Measurements from ENCODE around the gene STAT5B. TPM values are rescaled to one million over a fixed set of nuclear protein-coding genes. Genes with fewer than 3 reads are reported as not detected.

Gene STAT5B
- total and polyA plus RNA-seq, 2 donors (not counting 1 experiment from before 2014, with no cell fraction given), result 24.4 to 29.6 TPM

DNA sequence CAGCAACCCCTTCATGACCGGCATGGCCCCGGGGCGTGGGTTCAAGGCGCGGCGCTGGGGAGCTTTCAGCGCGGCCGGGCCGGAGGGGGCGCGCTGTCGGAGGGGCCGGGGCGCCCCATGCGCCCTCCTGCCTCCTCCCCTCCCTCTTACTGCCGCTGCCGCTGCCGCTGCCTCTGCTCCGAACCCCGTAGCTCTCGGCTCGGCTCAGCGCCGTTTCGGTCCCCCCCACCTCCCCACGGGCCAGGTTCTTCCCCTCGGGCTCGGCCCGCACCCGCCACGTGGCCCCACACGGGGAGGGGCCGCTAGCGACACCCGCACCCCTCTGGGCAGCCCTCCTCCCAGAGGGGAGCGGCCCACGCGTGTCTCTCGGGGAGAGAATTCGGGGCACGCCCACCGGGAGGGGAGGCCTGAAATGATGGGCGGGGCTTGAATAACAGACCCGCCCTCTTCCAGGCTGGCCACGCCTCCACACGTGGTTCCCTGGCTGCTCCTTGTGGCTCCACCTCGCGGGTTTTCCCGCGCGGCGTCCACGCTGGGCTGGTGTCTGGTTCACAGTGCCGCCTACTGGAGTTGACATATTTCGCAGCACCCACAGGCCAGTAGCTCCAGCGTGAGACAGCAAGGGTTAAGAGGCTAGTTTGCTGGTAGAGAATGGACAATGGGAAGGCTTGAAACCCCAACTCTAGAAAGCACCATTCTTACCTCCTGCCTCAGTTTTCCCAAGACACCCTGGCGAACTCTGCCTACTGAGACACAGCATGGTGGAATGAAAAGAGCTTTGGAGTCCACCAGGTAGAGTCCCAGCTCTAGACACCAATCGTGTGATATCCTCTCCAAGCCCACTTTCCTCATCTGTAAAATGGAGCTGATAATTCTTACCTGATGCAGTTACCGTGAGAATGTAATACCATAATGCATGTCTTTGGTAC is 95.0 kb downstream of the STAT5B start, which contains the start of gene KCNH4:
Gene KCNH4, minus strand, starts transcription at position 221 of the 929 bp plus-strand sequence. Its CDS starts 197 bp downstream, at position 24.
- peak; percentile 41 to 70 for DNase-seq (ENCODE audit: low read depth in 2 of 2)
- peaks cover 7% of the 10 kb centered on the region for H3K4me1 ChIP-seq (ENCODE audit: control insufficient read depth, extremely low read depth, insufficient read depth, low read length)

GRCh38 chr17:42180411-42180921 is 95.7 kb downstream of the STAT5B start:
- Histone ChIP-seq H3K79me2 (ENCODE audit: control insufficient read depth, insufficient read depth, low read length) (no peaks in the 10 kb centered on the region), H3K9me3 (ENCODE audit: control insufficient read depth, insufficient read depth, low read depth, low read length) (no peaks in the 10 kb centered on the region), H3K27me3 (ENCODE audit: control insufficient read depth, insufficient read depth, low read length) (peaks cover 25% of the 10 kb centered on the region), H3K4me2 (ENCODE audit: extremely low read depth, insufficient read depth, low read length) (no peak overlapping the region), H3K4me1 (ENCODE audit: control insufficient read depth, extremely low read depth, insufficient read depth, low read length) (peaks cover 7% of the 10 kb centered on the region), H4K20me1 (ENCODE audit: control insufficient read depth, extremely low read depth, insufficient read depth, low read length) (no peaks in the 10 kb centered on the region), H3K36me3 (ENCODE audit: control insufficient read depth, insufficient read depth, low read length) (no peaks in the 10 kb centered on the region), H3K4me3 (replicated peaks in 1 of 4; ENCODE audit: control extremely low read depth in 1 of 4, insufficient read depth in 1 of 4, low read depth in 3 of 4, low read length in 4 of 4) (peak overlapping the region in 1 of 4 experiments; percentile 37), H3K27ac (ENCODE audit: insufficient read depth, low read length) (no peak overlapping the region), H3K9ac (ENCODE audit: insufficient read depth, low read length) (no peak overlapping the region), H2AFZ (ENCODE audit: low read length) (no peak overlapping the region)
- TF ChIP-seq EZH2 (IDR thresholded peaks at IDR 0.05; ENCODE audit: low read length, missing control alignments) (peak; percentile 81), CTCF (conservative IDR thresholded peaks at IDR 0.05 in 1 of 2, IDR thresholded peaks at IDR 0.05 in 1 of 2; ENCODE audit: low read depth in 1 of 2, low read length in 2 of 2) (no peak)
- DNase-seq (ENCODE audit: low read depth in 2 of 2), result no peak

More for the DNA sequence above, 95.0 kb downstream of the STAT5B start, which contains the start of gene KCNH4:
- no peak within 1 kb of the TSS for H2AFZ ChIP-seq (ENCODE audit: low read length)
- H3K9ac ChIP-seq (ENCODE audit: insufficient read depth, low read length), result no peak within 1 kb of the TSS
- peak within 1 kb of the TSS in 1 of 4 experiments; percentile 37 for H3K4me3 ChIP-seq (replicated peaks in 1 of 4; ENCODE audit: control extremely low read depth in 1 of 4, insufficient read depth in 1 of 4, low read depth in 3 of 4, low read length in 4 of 4)
- H3K36me3 ChIP-seq (ENCODE audit: control insufficient read depth, insufficient read depth, low read length), result no peaks in the 10 kb centered on the region
- H3K27me3 ChIP-seq (ENCODE audit: control insufficient read depth, insufficient read depth, low read length), result peaks cover 25% of the 10 kb centered on the region
- H3K9me3 ChIP-seq (ENCODE audit: control insufficient read depth, insufficient read depth, low read depth, low read length), result no peaks in the 10 kb centered on the region
- TF ChIP-seq CTCF (conservative IDR thresholded peaks at IDR 0.05 in 1 of 2, IDR thresholded peaks at IDR 0.05 in 1 of 2; ENCODE audit: low read depth in 1 of 2, low read length in 2 of 2), result peak; percentile 45 to 48
- peak; percentile 18 for TF ChIP-seq EZH2 (IDR thresholded peaks at IDR 0.05; ENCODE audit: low read length, missing control alignments)
- H3K27ac ChIP-seq (ENCODE audit: insufficient read depth, low read length), result no peak within 1 kb of the TSS
- no peaks in the 10 kb centered on the region for H4K20me1 ChIP-seq (ENCODE audit: control insufficient read depth, extremely low read depth, insufficient read depth, low read length)
- peak within 1 kb of the TSS; percentile 59 for H3K4me2 ChIP-seq (ENCODE audit: extremely low read depth, insufficient read depth, low read length)
- no peaks in the 10 kb centered on the region for H3K79me2 ChIP-seq (ENCODE audit: control insufficient read depth, insufficient read depth, low read length)

- peaks cover 25% of the 10 kb centered on the region for H3K27me3 ChIP-seq (ENCODE audit: control insufficient read depth, insufficient read depth, low read length)
Measured at GRCh38 chr17:42179911-42180410, 96.2 kb downstream of the STAT5B start.

More at GRCh38 chr17:42179911-42180410, 96.2 kb downstream of the STAT5B start:
- no peaks in the 10 kb centered on the region for H3K9me3 ChIP-seq (ENCODE audit: control insufficient read depth, insufficient read depth, low read depth, low read length)
- no peaks in the 10 kb centered on the region for H4K20me1 ChIP-seq (ENCODE audit: control insufficient read depth, extremely low read depth, insufficient read depth, low read length)
- no peak overlapping the region for H3K27ac ChIP-seq (ENCODE audit: insufficient read depth, low read length)
- DNase-seq (ENCODE audit: low read depth in 2 of 2), result peak; percentile 24 to 28
- H3K4me2 ChIP-seq (ENCODE audit: extremely low read depth, insufficient read depth, low read length), result no peak overlapping the region
- H3K4me1 ChIP-seq (ENCODE audit: control insufficient read depth, extremely low read depth, insufficient read depth, low read length), result peaks cover 7% of the 10 kb centered on the region
- H3K4me3 ChIP-seq (replicated peaks in 1 of 4; ENCODE audit: control extremely low read depth in 1 of 4, insufficient read depth in 1 of 4, low read depth in 3 of 4, low read length in 4 of 4), result no peak overlapping the region
- no peak overlapping the region for H3K9ac ChIP-seq (ENCODE audit: insufficient read depth, low read length)
- no peaks in the 10 kb centered on the region for H3K36me3 ChIP-seq (ENCODE audit: control insufficient read depth, insufficient read depth, low read length)
- no peaks in the 10 kb centered on the region for H3K79me2 ChIP-seq (ENCODE audit: control insufficient read depth, insufficient read depth, low read length)
- no peak overlapping the region for H2AFZ ChIP-seq (ENCODE audit: low read length)
- TF ChIP-seq EZH2 (IDR thresholded peaks at IDR 0.05; ENCODE audit: low read length, missing control alignments) (peak; percentile 88), CTCF (conservative IDR thresholded peaks at IDR 0.05 in 1 of 2, IDR thresholded peaks at IDR 0.05 in 1 of 2; ENCODE audit: low read depth in 1 of 2, low read length in 2 of 2) (no peak)

Measured in fibroblast of lung (primary cell).